ENCODE data around the gene ANAPC2. TPM values are rescaled to one million over a fixed set of nuclear protein-coding genes. Genes with fewer than 3 reads are reported as not detected.
"Not testable (repeated sequence)": the region's sequence is repeated elsewhere in the genome, so short reads cannot be mapped to it uniquely, and the experiment has no call there.

ANAPC2 gene
- total RNA-seq, 1 experiment from 2014 or later = 16.8 TPM

DNA sequence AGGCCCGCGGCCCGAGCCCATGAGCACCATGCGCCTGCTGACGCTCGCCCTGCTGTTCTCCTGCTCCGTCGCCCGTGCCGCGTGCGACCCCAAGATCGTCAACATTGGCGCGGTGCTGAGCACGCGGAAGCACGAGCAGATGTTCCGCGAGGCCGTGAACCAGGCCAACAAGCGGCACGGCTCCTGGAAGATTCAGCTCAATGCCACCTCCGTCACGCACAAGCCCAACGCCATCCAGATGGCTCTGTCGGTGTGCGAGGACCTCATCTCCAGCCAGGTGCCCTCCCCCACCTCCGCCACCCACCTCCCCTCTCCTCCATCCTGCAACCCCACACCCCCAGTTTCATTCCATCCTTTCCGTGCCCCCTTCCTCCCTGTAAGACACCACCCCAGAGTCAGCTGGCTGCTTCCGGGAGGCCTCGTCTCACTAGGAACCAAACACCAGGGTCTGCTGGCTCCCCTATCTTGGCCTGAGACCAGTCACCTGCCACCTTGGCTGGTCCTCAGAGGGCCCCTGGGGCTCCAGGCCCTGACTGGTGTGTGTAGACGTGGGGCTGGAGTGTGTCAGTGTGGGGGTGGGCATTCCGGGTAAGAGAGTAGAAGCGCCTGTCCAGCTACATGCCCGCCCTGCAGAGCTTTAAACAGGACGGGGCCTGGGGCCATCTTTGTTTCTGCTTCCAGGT, 48.8 kb downstream of the ANAPC2 start:
- no peak overlapping the region for H3K4me3 ChIP-seq (ENCODE audit: low read length)
- no peaks in the 10 kb centered on the region for H3K36me3 ChIP-seq (ENCODE audit: insufficient read depth, low read length)
- no peaks in the 10 kb centered on the region for H3K79me2 ChIP-seq (ENCODE audit: low read length)
- H3K27ac ChIP-seq (ENCODE audit: low read length) = no peak overlapping the region
- no peak overlapping the region for H3K4me2 ChIP-seq (ENCODE audit: low read depth, low read length, poor library complexity, severe bottlenecking)
- no peak overlapping the region for H3K9ac ChIP-seq (ENCODE audit: low read length)
- no peak overlapping the region for H2AFZ ChIP-seq (ENCODE audit: low read length)
- H4K20me1 ChIP-seq (ENCODE audit: insufficient read depth, low read depth, low read length) = no peaks in the 10 kb centered on the region
- no peak for DNase-seq
- H3K4me1 ChIP-seq (ENCODE audit: low read length) = peaks cover 6% of the 10 kb centered on the region; the same call in 1 of the 2 replicates
- H3K27me3 ChIP-seq (ENCODE audit: low read length) = no peaks in the 10 kb centered on the region
- no peaks in the 10 kb centered on the region for H3K9me3 ChIP-seq (ENCODE audit: low read length)
- no peaks in the 10 kb centered on the region for H3K9me2 ChIP-seq (replicated peaks; ENCODE audit: insufficient read depth, low read length)

- no peak for DNase-seq
- no peaks in the 10 kb centered on the region for H3K9me3 ChIP-seq (ENCODE audit: low read length)
- no peaks in the 10 kb centered on the region for H4K20me1 ChIP-seq (ENCODE audit: insufficient read depth, low read depth, low read length)
- H3K9ac ChIP-seq (ENCODE audit: low read length) = no peak within 1 kb of the TSS
- no peak within 1 kb of the TSS for H3K4me2 ChIP-seq (ENCODE audit: low read depth, low read length, poor library complexity, severe bottlenecking)
- no peak within 1 kb of the TSS for H3K27ac ChIP-seq (ENCODE audit: low read length)
- no peak within 1 kb of the TSS for H2AFZ ChIP-seq (ENCODE audit: low read length)
- no peaks in the 10 kb centered on the region for H3K79me2 ChIP-seq (ENCODE audit: low read length)
- no peak within 1 kb of the TSS for H3K4me3 ChIP-seq (ENCODE audit: low read length)
- H3K9me2 ChIP-seq (replicated peaks; ENCODE audit: insufficient read depth, low read length) = no peaks in the 10 kb centered on the region
- no peaks in the 10 kb centered on the region for H3K27me3 ChIP-seq (ENCODE audit: low read length)
- no peaks in the 10 kb centered on the region for H3K36me3 ChIP-seq (ENCODE audit: insufficient read depth, low read length)
- H3K4me1 ChIP-seq (ENCODE audit: low read length) = peaks cover 6% of the 10 kb centered on the region; the same call in 1 of the 2 replicates
Observed at GRCh38 chr9:137138722-137139467, 49.5 kb downstream of the ANAPC2 start, which contains the start of gene GRIN1. Gene GRIN1, plus strand, starts transcription at chr9:137139154. Its CDS starts 333 bp downstream, at chr9:137139487.

- peaks cover 6% of the 10 kb centered on the region; the same call in 1 of the 2 replicates for H3K4me1 ChIP-seq (ENCODE audit: low read length)
- H3K9ac ChIP-seq (ENCODE audit: low read length) = no peak overlapping the region
- H3K9me3 ChIP-seq (ENCODE audit: low read length) = no peaks in the 10 kb centered on the region
- H3K27me3 ChIP-seq (ENCODE audit: low read length) = no peaks in the 10 kb centered on the region
- no peaks in the 10 kb centered on the region for H4K20me1 ChIP-seq (ENCODE audit: insufficient read depth, low read depth, low read length)
- no peak overlapping the region for H3K4me2 ChIP-seq (ENCODE audit: low read depth, low read length, poor library complexity, severe bottlenecking)
- no peaks in the 10 kb centered on the region for H3K9me2 ChIP-seq (replicated peaks; ENCODE audit: insufficient read depth, low read length)
- no peaks in the 10 kb centered on the region for H3K79me2 ChIP-seq (ENCODE audit: low read length)
- no peak overlapping the region for H3K4me3 ChIP-seq (ENCODE audit: low read length)
- no peak overlapping the region for H3K27ac ChIP-seq (ENCODE audit: low read length)
- H3K36me3 ChIP-seq (ENCODE audit: insufficient read depth, low read length) = no peaks in the 10 kb centered on the region
- peak; percentile 82 for DNase-seq
- no peak overlapping the region for H2AFZ ChIP-seq (ENCODE audit: low read length)
Observed at GRCh38 chr9:137138058-137138721, 50.2 kb downstream of the ANAPC2 start.

DNA sequence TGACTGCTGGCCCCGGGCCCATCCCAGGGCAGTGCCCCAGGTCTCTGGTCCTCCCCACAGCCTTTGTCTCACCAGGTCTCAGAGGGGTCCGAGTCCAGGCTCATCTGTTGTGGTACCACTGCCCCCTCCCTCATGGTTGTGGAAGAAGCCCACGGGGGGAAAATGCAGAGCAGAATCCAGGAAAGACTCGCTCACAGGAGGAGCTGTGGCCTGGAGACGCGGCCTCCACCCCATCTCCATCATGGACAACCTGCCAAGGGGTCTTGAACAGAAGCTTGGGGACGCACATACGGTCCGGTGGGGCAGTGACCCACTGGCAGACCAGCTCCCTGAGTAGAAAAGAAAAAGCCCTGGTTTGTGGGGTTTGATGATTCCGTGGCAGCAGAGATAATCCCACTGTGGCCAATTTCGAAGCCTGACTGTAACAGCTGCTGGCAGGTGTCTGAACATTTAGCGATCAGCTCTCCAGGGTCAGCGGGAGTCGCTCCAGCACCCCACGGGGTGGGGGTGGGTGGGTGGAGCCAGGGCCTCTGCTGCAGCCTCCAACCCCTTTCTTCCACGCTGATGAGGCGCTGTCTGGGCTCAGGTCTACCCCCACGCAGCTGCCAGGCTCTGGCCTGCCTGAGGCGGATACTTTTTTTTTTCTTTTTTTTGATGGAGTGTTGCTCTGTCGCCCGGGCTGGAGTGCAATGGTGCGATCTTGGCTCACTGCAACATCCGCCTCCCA, 51.3 kb downstream of the ANAPC2 start:
- H3K27me3 ChIP-seq (ENCODE audit: low read length) = no peaks in the 10 kb centered on the region
- H3K4me2 ChIP-seq (ENCODE audit: low read depth, low read length, poor library complexity, severe bottlenecking) = no peak overlapping the region
- no peaks in the 10 kb centered on the region for H3K36me3 ChIP-seq (ENCODE audit: insufficient read depth, low read length)
- H3K9ac ChIP-seq (ENCODE audit: low read length) = no peak overlapping the region
- DNase-seq = no peak
- H4K20me1 ChIP-seq (ENCODE audit: insufficient read depth, low read depth, low read length) = no peaks in the 10 kb centered on the region
- peaks cover 6% of the 10 kb centered on the region; the same call in 1 of the 2 replicates for H3K4me1 ChIP-seq (ENCODE audit: low read length)
- H3K9me2 ChIP-seq (replicated peaks; ENCODE audit: insufficient read depth, low read length) = no peaks in the 10 kb centered on the region
- no peak overlapping the region for H2AFZ ChIP-seq (ENCODE audit: low read length)
- H3K27ac ChIP-seq (ENCODE audit: low read length) = no peak overlapping the region
- H3K4me3 ChIP-seq (ENCODE audit: low read length) = no peak overlapping the region
- H3K9me3 ChIP-seq (ENCODE audit: low read length) = no peaks in the 10 kb centered on the region
- H3K79me2 ChIP-seq (ENCODE audit: low read length) = no peaks in the 10 kb centered on the region

DNA sequence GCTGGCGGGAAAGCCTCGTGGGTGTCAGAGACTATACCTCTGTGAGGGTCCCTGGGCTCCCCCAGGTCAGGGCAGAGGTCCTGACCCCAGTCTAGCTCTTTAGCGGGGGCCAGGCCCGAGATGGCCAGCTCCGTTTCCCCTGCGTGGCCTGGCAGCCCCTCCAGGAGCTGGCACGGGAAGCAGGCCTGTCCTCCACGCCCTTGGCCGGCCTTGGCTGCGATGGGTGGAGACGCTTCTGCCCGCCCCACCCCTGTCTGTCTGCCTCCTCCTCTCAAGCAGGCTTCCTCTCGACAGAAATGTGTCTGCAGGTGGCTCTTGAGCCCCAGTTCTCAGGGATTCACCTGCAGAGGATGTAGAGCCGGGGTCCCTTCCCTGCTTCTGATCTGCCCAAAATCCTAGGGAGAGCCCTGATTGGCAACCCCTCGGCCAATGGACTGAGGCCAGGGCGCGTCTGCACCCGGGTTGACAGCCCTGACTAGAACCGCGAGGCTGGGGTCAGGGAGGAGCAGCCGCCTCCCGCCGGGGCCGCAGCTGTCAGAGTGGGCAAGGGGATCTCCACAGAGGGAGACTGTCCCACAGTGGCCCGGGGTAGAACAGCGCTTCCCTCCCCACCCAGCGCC, 52.0 kb downstream of the ANAPC2 start:
- Histone ChIP-seq H3K9ac (ENCODE audit: low read length) (no peak overlapping the region), H3K4me1 (ENCODE audit: low read length) (peaks cover 6% of the 10 kb centered on the region; the same call in 1 of the 2 replicates), H3K9me2 (replicated peaks; ENCODE audit: insufficient read depth, low read length) (no peaks in the 10 kb centered on the region), H3K4me2 (ENCODE audit: low read depth, low read length, poor library complexity, severe bottlenecking) (no peak overlapping the region), H4K20me1 (ENCODE audit: insufficient read depth, low read depth, low read length) (no peaks in the 10 kb centered on the region), H3K36me3 (ENCODE audit: insufficient read depth, low read length) (no peaks in the 10 kb centered on the region), H3K9me3 (ENCODE audit: low read length) (no peaks in the 10 kb centered on the region), H2AFZ (ENCODE audit: low read length) (no peak overlapping the region), H3K27ac (ENCODE audit: low read length) (no peak overlapping the region), H3K79me2 (ENCODE audit: low read length) (no peaks in the 10 kb centered on the region), H3K27me3 (ENCODE audit: low read length) (no peaks in the 10 kb centered on the region), H3K4me3 (ENCODE audit: low read length) (no peak overlapping the region)
- no peak for DNase-seq

GRCh38 chr9:137135154-137135553, 53.2 kb downstream of the ANAPC2 start:
- H3K4me3 ChIP-seq (ENCODE audit: low read length); H3K4me2 ChIP-seq (ENCODE audit: low read depth, low read length, poor library complexity, severe bottlenecking); H3K9me2 ChIP-seq (replicated peaks; ENCODE audit: insufficient read depth, low read length); H3K36me3 ChIP-seq (ENCODE audit: insufficient read depth, low read length); H3K79me2 ChIP-seq (ENCODE audit: low read length); H3K9me3 ChIP-seq (ENCODE audit: low read length); H2AFZ ChIP-seq (ENCODE audit: low read length); H3K27me3 ChIP-seq (ENCODE audit: low read length); H3K9ac ChIP-seq (ENCODE audit: low read length); H3K27ac ChIP-seq (ENCODE audit: low read length); DNase-seq; H4K20me1 ChIP-seq (ENCODE audit: insufficient read depth, low read depth, low read length): not testable (repeated sequence)
- H3K4me1 ChIP-seq (ENCODE audit: low read length) = peaks cover 11% of the 10 kb centered on the region

GRCh38 chr9:137134191-137134590, 54.2 kb downstream of the ANAPC2 start:
- H3K9me2 ChIP-seq (replicated peaks; ENCODE audit: insufficient read depth, low read length) = no peaks in the 10 kb centered on the region
- no peak overlapping the region for H3K4me2 ChIP-seq (ENCODE audit: low read depth, low read length, poor library complexity, severe bottlenecking)
- peaks cover 6% of the 10 kb centered on the region for H3K79me2 ChIP-seq (ENCODE audit: low read length)
- H3K4me1 ChIP-seq (ENCODE audit: low read length) = peaks cover 13% of the 10 kb centered on the region
- no peak overlapping the region for H3K9ac ChIP-seq (ENCODE audit: low read length)
- no peaks in the 10 kb centered on the region for H3K9me3 ChIP-seq (ENCODE audit: low read length)
- no peak overlapping the region for H3K4me3 ChIP-seq (ENCODE audit: low read length)
- no peaks in the 10 kb centered on the region for H3K36me3 ChIP-seq (ENCODE audit: insufficient read depth, low read length)
- H3K27me3 ChIP-seq (ENCODE audit: low read length) = no peaks in the 10 kb centered on the region
- no peak for DNase-seq
- no peak overlapping the region for H3K27ac ChIP-seq (ENCODE audit: low read length)
- no peaks in the 10 kb centered on the region for H4K20me1 ChIP-seq (ENCODE audit: insufficient read depth, low read depth, low read length)
- no peak overlapping the region for H2AFZ ChIP-seq (ENCODE audit: low read length)

Measured in Karpas-422 (cell line).